Endodermal cell (in vitro differentiated cells): ENCODE results near the gene SULT1C4. TPM values are rescaled to one million over a fixed set of nuclear protein-coding genes. Genes with fewer than 3 reads are reported as not detected.

ENCODE experiments used
- DNase-seq: peaks from one replicate; pipeline ENCODE4 v3.0.0-alpha.2; 2017
- H3K27ac ChIP-seq: 2 replicates; pipeline ENCODE4 v1.5.1; 2013; ENCODE audit warnings: mild to moderate bottlenecking, low read depth, low read length, moderate library complexity
- H3K27me3 ChIP-seq: 2 replicates; pipeline ENCODE4 v1.6.1; 2013; ENCODE audit warnings: mild to moderate bottlenecking, low read length, moderate library complexity; ENCODE audit not compliant: insufficient read depth, control insufficient read depth, poor library complexity, severe bottlenecking
- H3K36me3 ChIP-seq: 2 replicates; pipeline ENCODE4 v1.7.0; 2013; ENCODE audit warnings: mild to moderate bottlenecking, low read length, moderate library complexity; ENCODE audit not compliant: control insufficient read depth, insufficient read depth
- H3K4me1 ChIP-seq: one replicate; pipeline ENCODE4 v1.7.0; 2013; ENCODE audit warnings: low read length; ENCODE audit not compliant: control insufficient read depth, insufficient read depth
- H3K4me3 ChIP-seq: 2 replicates; pipeline ENCODE4 v1.5.1; 2013; ENCODE audit warnings: mild to moderate bottlenecking, low read length, moderate library complexity
- H3K9ac ChIP-seq: 2 replicates; pipeline ENCODE4 v1.6.1; 2013; ENCODE audit warnings: mild to moderate bottlenecking, low read length, moderate library complexity; ENCODE audit not compliant: poor library complexity, severe bottlenecking; ENCODE audit errors: extremely low read depth
- H3K9me3 ChIP-seq: 2 replicates; pipeline ENCODE4 v1.6.1; 2013; ENCODE audit warnings: mild to moderate bottlenecking, low read length, moderate library complexity; ENCODE audit not compliant: control insufficient read depth
- H3K27ac Mint-ChIP-seq: 2 replicates; pipeline ENCODE4 v1.8.0; 2020; ENCODE audit warnings: mixed read lengths
- H3K27me3 Mint-ChIP-seq: 2 replicates; pipeline ENCODE4 v1.8.0; 2021; ENCODE audit warnings: mild to moderate bottlenecking, mixed read lengths; ENCODE audit not compliant: insufficient read depth
- H3K36me3 Mint-ChIP-seq: 2 replicates; pipeline ENCODE4 v1.8.0; 2020; ENCODE audit warnings: low read depth, mixed read lengths
- H3K4me1 Mint-ChIP-seq: 2 replicates; pipeline ENCODE4 v1.8.0; 2020; ENCODE audit warnings: mixed read lengths
- H3K4me3 Mint-ChIP-seq: 2 replicates; pipeline ENCODE4 v1.8.0; 2020; ENCODE audit warnings: mild to moderate bottlenecking, moderate library complexity, mixed read lengths
- H3K9me3 Mint-ChIP-seq: 2 replicates; pipeline ENCODE4 v1.8.0; 2020; ENCODE audit warnings: mild to moderate bottlenecking, mixed read lengths
- CTCF ChIP-seq: fragments of 200-600 bp; sonication (generic); conservative IDR thresholded peaks from 2 replicates; pipeline ENCODE4 v1.5.0; 2021; ENCODE audit warnings: antibody characterized with exemption, mild to moderate bottlenecking
- WGBS, 2 experiments: methylation state at CpG; one replicate each; pipeline versions ENCODE4 v1.1.5 to v1.1.7; 2013; ENCODE audit warnings: missing lambda C conversion rate in 2 of 2, mixed read lengths in 1 of 2; ENCODE audit not compliant: insufficient coverage in 1 of 2, insufficient read length in 1 of 2; 5-methylcytosine and 5-hydroxymethylcytosine counted together
- total RNA-seq, 2 donors: library from RNA; stranded (reverse); fragmentation: NEBNext Ultra II Directional in 1 of 2; extraction: Animal tissue kit (Norgen Biotek cat#: 25700) in 1 of 2; gene quantifications; 2 replicates in 1 of 2; 3 replicates in 1 of 2; pipeline ENCODE4 v1.2.1, GENCODE V29; 2021

Gene SULT1C4
- total RNA-seq, 2 donors from 2014 or later, result 2.4 to 2.7 TPM

DNA sequence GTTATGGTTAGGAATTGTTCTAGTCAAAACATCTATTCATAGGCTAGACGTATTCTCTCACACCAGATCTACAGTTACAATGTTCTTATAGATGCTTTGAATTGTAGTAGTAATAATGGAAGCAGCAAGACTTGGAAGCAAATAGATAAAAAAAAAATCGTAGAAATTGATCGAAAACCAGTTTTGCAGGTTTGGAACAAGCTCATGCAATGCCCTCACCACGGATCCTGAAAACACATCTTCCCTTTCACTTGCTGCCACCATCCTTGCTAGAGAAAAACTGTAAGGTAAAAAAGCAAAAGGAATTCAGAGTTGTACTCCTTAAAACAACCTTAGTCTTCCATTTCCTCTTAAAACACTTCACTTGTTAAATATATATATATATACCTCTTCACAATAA is 4.4 kb downstream of the SULT1C4 start:
- 96% methylated on average over 4 of the region's 4 CpGs; no CpG with 5 or more reads in 1 of the 2 experiments for WGBS, 2 experiments
- Histone ChIP-seq H3K9ac (no peak overlapping the region), H3K27ac (no peak overlapping the region), H3K27me3 (no peaks in the 10 kb centered on the region), H3K36me3 (no peaks in the 10 kb centered on the region), H3K9me3 (no peaks in the 10 kb centered on the region), H3K4me1 (no peaks in the 10 kb centered on the region), H3K4me3 (no peak overlapping the region)
- H3K27ac Mint-ChIP-seq, result peak overlapping the region; percentile 40
- H3K9me3 Mint-ChIP-seq, result no peaks in the 10 kb centered on the region
- peaks cover 20% of the 10 kb centered on the region for H3K4me1 Mint-ChIP-seq
- TF ChIP-seq CTCF, result no peak
- no peak overlapping the region for H3K4me3 Mint-ChIP-seq
- peaks cover 1% of the 10 kb centered on the region for H3K36me3 Mint-ChIP-seq
- no peaks in the 10 kb centered on the region for H3K27me3 Mint-ChIP-seq
- no peak for DNase-seq

DNA sequence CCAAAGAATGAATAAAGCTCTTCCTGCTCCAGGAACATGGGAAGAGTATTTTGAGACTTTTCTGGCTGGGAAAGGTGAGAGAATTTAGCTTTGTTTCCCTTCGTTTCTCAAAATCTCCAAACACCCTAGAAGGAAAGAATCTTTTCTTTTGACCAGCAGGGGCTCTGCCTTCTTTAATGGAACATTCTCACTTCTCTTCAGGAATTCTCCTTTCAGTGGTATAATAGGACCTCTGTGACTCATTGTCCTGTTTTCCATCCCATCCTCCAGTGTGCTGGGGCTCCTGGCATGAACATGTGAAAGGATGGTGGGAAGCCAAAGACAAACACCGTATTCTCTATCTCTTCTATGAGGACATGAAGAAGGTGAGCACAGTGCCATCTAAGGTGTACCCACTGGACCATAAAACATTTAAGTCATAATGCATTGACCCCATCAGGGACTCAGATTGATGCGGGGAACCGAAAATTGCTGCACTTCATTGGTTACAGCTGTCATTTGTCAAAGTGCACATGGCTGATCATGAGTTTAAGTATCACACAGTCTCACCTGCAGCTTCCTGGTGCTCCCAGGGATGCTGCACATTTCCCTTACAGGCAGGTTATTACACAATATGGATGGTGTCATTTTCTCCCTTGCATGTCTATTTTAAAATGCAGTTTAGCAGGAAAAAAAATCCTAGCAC is 5.5 kb downstream of the SULT1C4 start:
- Histone ChIP-seq H3K4me1 (no peaks in the 10 kb centered on the region), H3K9ac (no peak overlapping the region), H3K4me3 (no peak overlapping the region), H3K27me3 (no peaks in the 10 kb centered on the region), H3K36me3 (no peaks in the 10 kb centered on the region), H3K9me3 (no peaks in the 10 kb centered on the region), H3K27ac (no peak overlapping the region)
- no peaks in the 10 kb centered on the region for H3K27me3 Mint-ChIP-seq
- no peak overlapping the region for H3K27ac Mint-ChIP-seq
- H3K9me3 Mint-ChIP-seq, result no peaks in the 10 kb centered on the region
- H3K4me1 Mint-ChIP-seq, result peaks cover 16% of the 10 kb centered on the region
- DNase-seq, result peak; percentile 82
- peak; percentile 66 for TF ChIP-seq CTCF
- H3K4me3 Mint-ChIP-seq, result no peak overlapping the region
- 64% methylated on average over 3 to 4 of the region's 4 CpGs for WGBS, 2 experiments
- peaks cover 1% of the 10 kb centered on the region for H3K36me3 Mint-ChIP-seq

- Mint-ChIP-seq H3K4me3 (no peak overlapping the region), H3K27me3 (no peaks in the 10 kb centered on the region), H3K9me3 (no peaks in the 10 kb centered on the region), H3K4me1 (peaks cover 8% of the 10 kb centered on the region), H3K36me3 (peaks cover 3% of the 10 kb centered on the region), H3K27ac (no peak overlapping the region)
- 92 to 96% methylated on average over 5 of the region's 5 CpGs for WGBS, 2 experiments
- no peaks in the 10 kb centered on the region for H3K4me1 ChIP-seq
- no peak for DNase-seq
- no peak for TF ChIP-seq CTCF
- H3K4me3 ChIP-seq, result no peak overlapping the region
- H3K27me3 ChIP-seq, result no peaks in the 10 kb centered on the region
- H3K9me3 ChIP-seq, result no peaks in the 10 kb centered on the region
- H3K27ac ChIP-seq, result no peak overlapping the region
- no peaks in the 10 kb centered on the region for H3K36me3 ChIP-seq
- no peak overlapping the region for H3K9ac ChIP-seq
Observed at GRCh38 chr2:108384662-108385393, 7.1 kb downstream of the SULT1C4 start.
